Spleen (tissue), 7 donors: ENCODE data around the gene CD8B.

Source experiments
- CTCF ChIP-seq, 11 experiments: fragments of 200-600 bp in 7 of 11; fragments of 450-650 bp in 4 of 11; sonication (generic) in 4 of 11; IDR thresholded peaks in 8 of 11; conservative IDR thresholded peaks in 3 of 11; 1 replicate in 7 of 11; 2 replicates in 4 of 11; pipeline versions ENCODE4 v1.4.0 to v1.8.0; 2016 to 2021; ENCODE audit warnings: antibody characterized with exemption in 11 of 11, inconsistent platforms in 4 of 11, mild to moderate bottlenecking in 1 of 11
- POLR2A ChIP-seq, 3 donors: fragments of 450-650 bp; IDR thresholded peaks; one replicate each; pipeline ENCODE4 v1.5.1; 2017; ENCODE audit warnings: antibody characterized with exemption in 3 of 3, mild to moderate bottlenecking in 1 of 3
- POLR2AphosphoS5 ChIP-seq, 3 donors: sonication (generic); formaldehyde crosslinking; IDR thresholded peaks; one replicate each; pipeline ENCODE4 v1.5.1; 2017; ENCODE audit warnings: antibody characterized with exemption in 3 of 3
- donor health status: DM: no; HTN: no; CAD: no; lungs with moderate emphysema.
- donor health status: DM: no; HTN: no; CAD: no.
- donor health status: DM: no; HTN: no; CAD: no.

- TF ChIP-seq CTCF (IDR thresholded peaks at IDR 0.05 in 8 of 11, conservative IDR thresholded peaks at IDR 0.05 in 3 of 11) = no peak
- no peak for TF ChIP-seq POLR2A (IDR thresholded peaks at IDR 0.05)
- TF ChIP-seq POLR2AphosphoS5 (IDR thresholded peaks at IDR 0.05) = no peak
These were observed 54.6 kb downstream of the CD8B start for GRCh38 chr2:86807133-86807467.
